Activated CD8-positive, alpha-beta T cell treated with anti-CD3 and anti-CD28 coated beads, Interleukin-2, amount 10 ng/mL, durations not matched to agents 7 days and 5 days (primary cell): Measurements from ENCODE around the gene TTC14. TPM values are rescaled to one million over a fixed set of nuclear protein-coding genes. Genes with fewer than 3 reads are reported as not detected.

Source experiments
- ATAC-seq: fragments of 150-1000 bp; cut with Tn5 transposase; one replicate; pipeline ENCODE4 v1.10.0; 2021; ENCODE audit warnings: moderate library complexity
- CTCF ChIA-PET: fragments of 350-600 bp; sonication (Branson Sonifier 250); formaldehyde crosslinking; loops from one replicate; lab custom pipeline; 2021; ENCODE audit warnings: antibody characterized with exemption; lab: Charles Lee
- POLR2A ChIA-PET: fragments of 350-600 bp; sonication (Branson Sonifier 250); formaldehyde crosslinking; loops from one replicate; lab custom pipeline; 2021; ENCODE audit warnings: antibody characterized with exemption; lab: Charles Lee
- DNase-seq: peaks from one replicate; pipeline ENCODE4 v3.0.0-alpha.2; 2020
- H3K27ac Mint-ChIP-seq: one replicate; pipeline ENCODE4 v1.8.0; 2021; ENCODE audit warnings: mild to moderate bottlenecking, mixed read lengths
- H3K27me3 Mint-ChIP-seq: one replicate; pipeline ENCODE4 v1.8.0; 2021; ENCODE audit warnings: low read depth, mixed read lengths
- H3K36me3 Mint-ChIP-seq: one replicate; pipeline ENCODE4 v1.8.0; 2021; ENCODE audit warnings: low read depth, mixed read lengths
- H3K4me1 Mint-ChIP-seq: one replicate; pipeline ENCODE4 v1.8.0; 2021; ENCODE audit warnings: low read depth, mixed read lengths
- H3K4me3 Mint-ChIP-seq: one replicate; pipeline ENCODE4 v1.8.0; 2021; ENCODE audit warnings: mild to moderate bottlenecking, mixed read lengths
- H3K9me3 Mint-ChIP-seq: one replicate; pipeline ENCODE4 v1.8.0; 2022; ENCODE audit warnings: mixed read lengths; ENCODE audit not compliant: insufficient read depth
- total RNA-seq, 2 experiments: library from RNA; stranded (reverse); gene quantifications; one replicate each; pipeline ENCODE4 v1.2.3, GENCODE V29; 2021

TTC14 gene
- total RNA-seq, 2 experiments from 2014 or later = 53.5 to 65.5 TPM

- no peak for ATAC-seq
- Mint-ChIP-seq H3K27me3 (peaks cover 16% of the 10 kb centered on the region), H3K4me1 (no peaks in the 10 kb centered on the region), H3K9me3 (no peaks in the 10 kb centered on the region), H3K27ac (no peak overlapping the region), H3K36me3 (no peaks in the 10 kb centered on the region), H3K4me3 (no peak overlapping the region)
- POLR2A ChIA-PET = no interaction called here
- DNase-seq = no peak
- CTCF ChIA-PET = interaction anchor here (0.6 kb wide), 1 partner anchor 640 kb away, joined by 3 read pairs; no protein-coding TSS in a partner anchor
Measured at GRCh38 chr3:180633722-180634121, 31.8 kb downstream of the TTC14 start.

- no peak for ATAC-seq
- Mint-ChIP-seq H3K4me3 (no peak overlapping the region), H3K9me3 (no peaks in the 10 kb centered on the region), H3K36me3 (no peaks in the 10 kb centered on the region), H3K27me3 (peaks cover 25% of the 10 kb centered on the region), H3K4me1 (no peaks in the 10 kb centered on the region), H3K27ac (no peak overlapping the region)
- CTCF ChIA-PET = no interaction called here
- DNase-seq = no peak
- POLR2A ChIA-PET = no interaction called here
Measured at GRCh38 chr3:180640987-180641386, 39.0 kb downstream of the TTC14 start.

GRCh38 chr3:180646187-180646790, 44.3 kb downstream of the TTC14 start:
- Mint-ChIP-seq H3K4me1 (no peaks in the 10 kb centered on the region), H3K9me3 (no peaks in the 10 kb centered on the region), H3K27me3 (peaks cover 8% of the 10 kb centered on the region), H3K27ac (no peak overlapping the region), H3K36me3 (no peaks in the 10 kb centered on the region), H3K4me3 (no peak overlapping the region)
- ATAC-seq (no peak), DNase-seq (no peak)
- ChIA-PET CTCF (no interaction called here), POLR2A (no interaction called here)

GRCh38 chr3:180656406-180656805, 54.4 kb downstream of the TTC14 start:
- H3K9me3 Mint-ChIP-seq = no peaks in the 10 kb centered on the region
- POLR2A ChIA-PET = no interaction called here
- no peak overlapping the region for H3K27ac Mint-ChIP-seq
- H3K4me1 Mint-ChIP-seq = no peaks in the 10 kb centered on the region
- no peak overlapping the region for H3K4me3 Mint-ChIP-seq
- H3K36me3 Mint-ChIP-seq = no peaks in the 10 kb centered on the region
- CTCF ChIA-PET = no interaction called here
- no peak for ATAC-seq
- H3K27me3 Mint-ChIP-seq = peaks cover 3% of the 10 kb centered on the region
- no peak for DNase-seq

GRCh38 chr3:180657094-180657493, 55.1 kb downstream of the TTC14 start:
- peaks cover 3% of the 10 kb centered on the region for H3K27me3 Mint-ChIP-seq
- H3K27ac Mint-ChIP-seq = no peak overlapping the region
- H3K4me1 Mint-ChIP-seq = no peaks in the 10 kb centered on the region
- no peak overlapping the region for H3K4me3 Mint-ChIP-seq
- ChIA-PET POLR2A (no interaction called here), CTCF (interaction anchor here (0.6 kb wide), 1 partner anchor 25 kb away, joined by 3 read pairs; no protein-coding TSS in a partner anchor)
- no peak for ATAC-seq
- H3K9me3 Mint-ChIP-seq = no peaks in the 10 kb centered on the region
- no peak for DNase-seq
- no peaks in the 10 kb centered on the region for H3K36me3 Mint-ChIP-seq

Other genes starting within 250 kb of the TTC14 start
- gene CCDC39, start 77.3 kb downstream of the TTC14 start, total RNA-seq = not detected